ENCODE data around the gene PMM2. TPM values are rescaled to one million over a fixed set of nuclear protein-coding genes. Genes with fewer than 3 reads are reported as not detected.

PMM2 gene
- total and polyA plus RNA-seq, 2 donors (not counting 1 experiment from before 2014, with no cell fraction given): 15.8 to 47.5 TPM

- H3K9me3 ChIP-seq (ENCODE audit: control extremely low read depth in 1 of 3, control insufficient read depth in 2 of 3, insufficient read depth in 1 of 3, low read length in 2 of 3): no peaks in the 10 kb centered on the region
- POLR2A ChIA-PET: no interaction called here
- TF ChIP-seq CTCF (IDR thresholded peaks at IDR 0.05) (no peak), EZH2 (IDR thresholded peaks at IDR 0.05; ENCODE audit: borderline replicate concordance, insufficient read depth, low read depth, low read length, poor library complexity, severe bottlenecking) (no peak)
- H3K79me2 ChIP-seq (ENCODE audit: control insufficient read depth, insufficient read depth, low read length): peaks cover 3% of the 10 kb centered on the region
- ATAC-seq (ENCODE audit: low read depth): no peak
- peaks cover 0 to 11% (median 5%) of the 10 kb centered on the region in 4 experiments for H3K27me3 ChIP-seq (replicated peaks in 1 of 4; ENCODE audit: control extremely low read depth in 1 of 4, control insufficient read depth in 3 of 4, insufficient read depth in 4 of 4, low read length in 3 of 4)
- Mint-ChIP-seq H3K9me3 (ENCODE audit: insufficient read depth) (no peaks in the 10 kb centered on the region), H3K4me3 (no peak within 1 kb of the TSS), H3K4me1 (peaks cover 17% of the 10 kb centered on the region), H3K27me3 (peaks cover 17% of the 10 kb centered on the region), H3K27ac (peak within 1 kb of the TSS; percentile 3)
- H2AFZ ChIP-seq (ENCODE audit: insufficient read depth, low read depth, low read length, poor library complexity, severe bottlenecking): no peak within 1 kb of the TSS
- no peak within 1 kb of the TSS for H3K4me3 ChIP-seq (ENCODE audit: control extremely low read depth in 1 of 5, extremely low read depth in 1 of 5, insufficient read depth in 1 of 5, low read depth in 2 of 5, low read length in 4 of 5)
- WGBS (ENCODE audit: insufficient coverage): 92% methylated on average over 9 of the region's 10 CpGs
- H3K36me3 ChIP-seq (replicated peaks in 1 of 2; ENCODE audit: control extremely low read depth in 1 of 2, control insufficient read depth in 1 of 2, extremely low read depth in 1 of 2, insufficient read depth in 2 of 2, low read length in 1 of 2): no peaks in the 10 kb centered on the region
- no peak within 1 kb of the TSS for H3K27ac ChIP-seq (ENCODE audit: low read length in 2 of 2)
- CTCF ChIA-PET: interaction anchor here (0.6 to 5.7 kb wide), 11 partner anchors 8 to 309 kb away, joined by 3 to 46 read pairs (median 13); partner anchors contain the start of gene CARHSP1
- DNase-seq: no peak
- H3K9ac ChIP-seq (ENCODE audit: low read length): no peak within 1 kb of the TSS
- intact Hi-C loops (cut with micrococcal nuclease): loop anchor here (5.0 kb wide), 1 partner anchor 85 kb away; the partner anchor contains the start of genes PMM2 and TMEM186
- H3K4me1 ChIP-seq (ENCODE audit: control insufficient read depth in 2 of 2, insufficient read depth in 2 of 2, low read length in 2 of 2): peaks cover 0 to 18% of the 10 kb centered on the region in 2 donors
- no peak within 1 kb of the TSS for H3K4me2 ChIP-seq (replicated peaks; ENCODE audit: low read depth, low read length, poor library complexity, severe bottlenecking)
- H4K20me1 ChIP-seq (ENCODE audit: control insufficient read depth, insufficient read depth, low read length, poor library complexity, severe bottlenecking): no peaks in the 10 kb centered on the region
Measured at GRCh38 chr16:8882041-8882617, 84.5 kb downstream of the PMM2 start, which contains the start of gene LITAFD. Gene LITAFD, plus strand, starts transcription at chr16:8882351. Its CDS starts 2,005 bp downstream, at chr16:8884356.

- H3K4me1 ChIP-seq (ENCODE audit: control insufficient read depth in 2 of 2, insufficient read depth in 2 of 2, low read length in 2 of 2): peaks cover 0 to 18% of the 10 kb centered on the region in 2 donors
- H3K27ac Mint-ChIP-seq: peak overlapping the region; percentile 3
- H3K9me3 Mint-ChIP-seq (ENCODE audit: insufficient read depth): no peaks in the 10 kb centered on the region
- peaks cover 17% of the 10 kb centered on the region for H3K4me1 Mint-ChIP-seq
- no peak overlapping the region for H3K4me3 ChIP-seq (ENCODE audit: control extremely low read depth in 1 of 5, extremely low read depth in 1 of 5, insufficient read depth in 1 of 5, low read depth in 2 of 5, low read length in 4 of 5)
- no peak for ATAC-seq (ENCODE audit: low read depth)
- no peak overlapping the region for H2AFZ ChIP-seq (ENCODE audit: insufficient read depth, low read depth, low read length, poor library complexity, severe bottlenecking)
- H3K4me3 Mint-ChIP-seq: no peak overlapping the region
- no peak overlapping the region for H3K9ac ChIP-seq (ENCODE audit: low read length)
- H3K27me3 ChIP-seq (replicated peaks in 1 of 4; ENCODE audit: control extremely low read depth in 1 of 4, control insufficient read depth in 3 of 4, insufficient read depth in 4 of 4, low read length in 3 of 4): peaks cover 0 to 11% (median 5%) of the 10 kb centered on the region in 4 experiments
- H3K36me3 ChIP-seq (replicated peaks in 1 of 2; ENCODE audit: control extremely low read depth in 1 of 2, control insufficient read depth in 1 of 2, extremely low read depth in 1 of 2, insufficient read depth in 2 of 2, low read length in 1 of 2): no peaks in the 10 kb centered on the region
- CTCF ChIA-PET: interaction anchor here (0.6 to 5.7 kb wide), 5 partner anchors 7 to 310 kb away, joined by 3 to 46 read pairs (median 3); no protein-coding TSS in a partner anchor
- H3K79me2 ChIP-seq (ENCODE audit: control insufficient read depth, insufficient read depth, low read length): peaks cover 3% of the 10 kb centered on the region
- no peak for TF ChIP-seq CTCF (IDR thresholded peaks at IDR 0.05)
- TF ChIP-seq EZH2 (IDR thresholded peaks at IDR 0.05; ENCODE audit: borderline replicate concordance, insufficient read depth, low read depth, low read length, poor library complexity, severe bottlenecking): no peak
- no peak overlapping the region for H3K27ac ChIP-seq (ENCODE audit: low read length in 2 of 2)
- H4K20me1 ChIP-seq (ENCODE audit: control insufficient read depth, insufficient read depth, low read length, poor library complexity, severe bottlenecking): peaks cover 7% of the 10 kb centered on the region
- no peak overlapping the region for H3K4me2 ChIP-seq (replicated peaks; ENCODE audit: low read depth, low read length, poor library complexity, severe bottlenecking)
- DNase-seq: no peak
- no peaks in the 10 kb centered on the region for H3K9me3 ChIP-seq (ENCODE audit: control extremely low read depth in 1 of 3, control insufficient read depth in 2 of 3, insufficient read depth in 1 of 3, low read length in 2 of 3)
- intact Hi-C loops (cut with micrococcal nuclease): loop anchor here (5.0 kb wide), 1 partner anchor 86 kb away; the partner anchor contains the start of genes PMM2 and TMEM186
- POLR2A ChIA-PET: no interaction called here
- peaks cover 17% of the 10 kb centered on the region for H3K27me3 Mint-ChIP-seq
- 92% methylated on average over 17 of the region's 17 CpGs for WGBS (ENCODE audit: insufficient coverage)
Measured at GRCh38 chr16:8882725-8883377, 85.2 kb downstream of the PMM2 start.

All from B cell (primary cell).